ENCODE measurements around the gene YWHAH.

The YWHAH gene

DNA sequence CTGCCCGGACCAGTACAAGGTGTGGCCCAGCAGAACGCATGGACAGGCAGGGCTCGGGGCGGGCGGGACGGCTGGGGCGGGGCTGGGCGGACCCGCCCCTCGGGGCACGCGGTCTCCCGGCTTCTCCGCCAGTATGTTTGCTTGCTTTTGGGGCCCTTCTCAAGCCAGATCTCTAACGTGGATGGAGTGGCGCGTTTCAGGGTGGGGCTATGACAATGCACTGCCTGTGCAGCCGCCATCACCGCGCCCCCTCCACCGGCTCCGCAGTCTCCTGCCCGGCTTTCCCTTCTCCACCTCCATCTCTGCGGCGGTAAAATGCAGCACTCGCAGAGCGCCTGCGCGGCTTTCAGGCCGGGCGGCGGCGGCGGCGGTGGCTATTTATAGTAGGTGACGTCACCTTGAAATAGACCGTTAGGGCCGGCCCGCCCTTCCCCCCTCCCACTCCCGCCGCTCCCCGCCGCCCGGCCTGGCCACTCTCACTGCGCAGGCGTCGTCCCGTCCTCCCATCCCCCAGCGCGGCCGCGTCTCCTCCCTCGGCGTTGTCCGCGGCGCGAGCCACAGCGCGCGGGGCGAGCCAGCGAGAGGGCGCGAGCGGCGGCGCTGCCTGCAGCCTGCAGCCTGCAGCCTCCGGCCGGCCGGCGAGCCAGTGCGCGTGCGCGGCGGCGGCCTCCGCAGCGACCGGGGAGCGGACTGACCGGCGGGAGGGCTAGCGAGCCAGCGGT, at the start of gene YWHAH:
TSS of gene YWHAH (plus strand) at position 558 of the 722 bp plus-strand sequence. CDS start 199 bp downstream, outside the sequence.
- peak; percentile 77 to 82 for DNase-seq (ENCODE audit: low read depth in 2 of 2)

GRCh38 chr22:31895411-31896123, 48.8 kb upstream of the YWHAH start:
- DNase-seq (ENCODE audit: low read depth in 2 of 2) = no peak

- DNase-seq (ENCODE audit: low read depth in 2 of 2) = no peak
Observed at GRCh38 chr22:31896472-31896871, 47.9 kb upstream of the YWHAH start.

DNA sequence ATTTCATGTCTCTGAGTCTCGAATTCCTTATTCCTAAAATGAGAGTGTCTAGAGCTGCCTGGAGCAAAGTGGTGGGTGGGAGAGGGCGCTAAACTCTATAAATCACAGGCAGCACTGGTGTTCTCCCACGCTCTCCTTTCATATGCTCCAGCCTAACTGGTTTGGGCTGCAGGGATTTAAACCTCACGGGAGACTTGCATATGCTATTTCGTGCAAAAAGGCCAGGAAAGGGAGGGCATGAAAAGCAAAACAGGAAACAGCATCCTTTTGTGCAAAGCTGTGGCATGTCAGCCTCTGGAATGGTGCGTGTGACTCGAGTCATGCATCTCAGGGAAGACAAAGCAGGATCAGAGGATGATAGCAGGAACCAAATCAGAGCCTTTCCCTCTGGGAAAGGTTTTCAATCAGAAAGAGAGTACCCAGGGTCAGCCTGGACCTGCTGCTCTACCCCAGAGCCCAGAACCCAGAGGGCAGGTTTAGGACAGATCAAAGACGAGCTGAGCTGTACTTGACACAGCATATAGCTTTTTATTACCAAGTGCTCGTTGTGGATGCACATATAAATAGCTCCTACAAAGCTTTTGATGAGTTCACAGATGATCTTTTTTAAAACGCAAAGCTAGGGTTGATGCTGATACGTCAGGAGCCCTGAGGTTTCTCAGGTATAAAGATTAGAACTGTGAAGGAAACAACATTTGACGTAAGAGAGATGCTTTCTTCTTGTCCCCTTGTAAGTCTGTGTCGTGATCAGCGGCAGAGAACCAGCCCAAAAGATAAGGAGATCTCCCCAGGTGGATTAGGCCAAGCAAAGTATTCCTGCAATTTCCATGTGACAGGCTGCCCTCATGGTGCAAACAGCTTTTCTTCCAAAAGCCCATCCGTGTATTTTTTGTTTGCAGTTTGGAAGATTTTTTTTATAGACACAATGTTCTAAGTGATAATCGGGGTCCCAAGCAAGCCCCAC, 46.2 kb upstream of the YWHAH start:
- DNase-seq (ENCODE audit: low read depth in 2 of 2) = no peak

GRCh38 chr22:31898926-31899325, 45.4 kb upstream of the YWHAH start:
- DNase-seq (ENCODE audit: low read depth in 2 of 2) = no peak

- DNase-seq (ENCODE audit: low read depth in 2 of 2) = no peak
Observed at GRCh38 chr22:31899669-31900068, 44.7 kb upstream of the YWHAH start.

- DNase-seq (ENCODE audit: low read depth in 2 of 2) = no peak
Observed at GRCh38 chr22:31901388-31902137, 42.8 kb upstream of the YWHAH start.

DNA sequence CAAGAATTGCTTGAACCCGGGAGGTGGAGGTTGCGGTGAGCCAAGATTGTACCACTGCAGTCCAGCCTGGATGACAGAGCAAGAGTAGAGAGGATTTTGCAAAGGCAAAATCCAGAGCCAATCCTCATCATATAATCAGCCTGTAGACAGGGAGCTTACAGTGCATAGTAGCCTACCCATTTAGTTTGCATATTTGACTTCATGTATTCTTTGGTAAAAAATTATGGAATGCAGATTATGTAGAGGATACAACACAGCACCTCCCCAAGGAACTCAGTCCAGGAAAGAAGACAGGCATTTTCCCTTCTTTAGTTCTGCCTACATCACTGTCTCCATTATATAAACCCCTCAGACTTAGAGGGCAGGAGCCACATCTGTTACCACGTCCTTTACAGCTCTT, 39.7 kb upstream of the YWHAH start:
- DNase-seq (ENCODE audit: low read depth in 2 of 2) = no peak

GRCh38 chr22:31905356-31905755, 39.0 kb upstream of the YWHAH start:
- DNase-seq (ENCODE audit: low read depth in 2 of 2) = no peak

- DNase-seq (ENCODE audit: low read depth in 2 of 2) = no peak
Observed at GRCh38 chr22:31906086-31906485, 38.2 kb upstream of the YWHAH start.

DNA sequence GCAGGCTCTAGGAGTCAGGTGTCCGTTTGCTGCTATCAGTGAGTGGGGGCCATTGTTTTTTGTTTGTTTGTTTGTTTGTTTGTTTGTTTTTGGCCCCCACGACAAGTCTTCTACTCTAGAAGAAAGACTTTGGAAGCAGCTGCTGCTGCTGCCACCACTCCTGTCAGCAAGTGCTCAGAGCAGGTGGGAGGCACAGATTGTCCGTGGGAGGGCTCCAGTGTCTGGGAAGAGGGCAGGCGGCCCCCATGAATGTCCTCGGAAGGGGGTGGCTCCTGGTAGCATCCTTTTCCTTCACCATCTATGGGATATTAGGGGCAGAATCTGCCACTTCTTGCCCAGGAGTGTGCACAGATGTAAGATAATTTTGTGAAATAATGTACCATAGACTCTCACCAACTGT, 37.8 kb upstream of the YWHAH start:
- no peak for DNase-seq (ENCODE audit: low read depth in 2 of 2)

- DNase-seq (ENCODE audit: low read depth in 2 of 2) = no peak
Observed at GRCh38 chr22:31909977-31910376, 34.4 kb upstream of the YWHAH start.

GRCh38 chr22:31911565-31912406, 32.5 kb upstream of the YWHAH start:
- no peak for DNase-seq (ENCODE audit: low read depth in 2 of 2)

GRCh38 chr22:31912407-31912743, 32.0 kb upstream of the YWHAH start:
- DNase-seq (ENCODE audit: low read depth in 2 of 2) = no peak

GRCh38 chr22:31915586-31915985, 28.7 kb upstream of the YWHAH start:
- DNase-seq (ENCODE audit: low read depth in 2 of 2) = no peak

DNA sequence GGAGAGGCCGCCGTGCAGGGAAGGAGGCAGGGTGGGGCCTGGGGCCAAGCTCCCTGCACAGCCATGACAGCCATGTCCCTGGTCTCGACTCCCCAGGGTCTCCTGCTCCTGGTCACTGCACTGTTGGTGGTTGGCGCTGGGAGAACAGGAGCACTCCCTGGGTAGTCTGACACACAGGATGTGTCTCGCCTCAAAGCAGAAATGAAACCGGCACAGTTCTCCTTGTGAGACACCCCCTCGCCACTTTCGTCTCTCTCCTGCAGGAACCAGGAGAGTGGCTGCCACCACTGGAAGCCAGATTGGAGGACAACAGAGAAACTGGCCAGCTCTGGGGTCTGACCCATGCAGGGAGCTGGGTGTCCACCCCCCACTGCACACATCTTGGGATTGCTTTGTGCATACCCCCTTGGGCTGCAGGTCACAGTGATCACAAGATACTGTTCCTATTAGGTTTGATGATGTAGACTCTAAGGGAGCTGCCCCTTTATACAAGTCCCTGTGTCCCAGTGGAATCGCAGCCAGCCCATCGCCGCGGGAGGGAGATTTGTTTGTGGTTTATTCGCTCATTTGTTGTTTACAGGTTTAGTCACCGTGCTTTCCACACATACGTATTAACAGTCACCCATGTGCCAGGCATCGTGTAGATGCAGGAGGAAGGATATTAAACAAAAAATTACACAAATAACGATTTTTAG, 27.0 kb upstream of the YWHAH start:
- no peak for DNase-seq (ENCODE audit: low read depth in 2 of 2)

- no peak for DNase-seq (ENCODE audit: low read depth in 2 of 2)
Observed at GRCh38 chr22:31919730-31920129, 24.6 kb upstream of the YWHAH start.

DNA sequence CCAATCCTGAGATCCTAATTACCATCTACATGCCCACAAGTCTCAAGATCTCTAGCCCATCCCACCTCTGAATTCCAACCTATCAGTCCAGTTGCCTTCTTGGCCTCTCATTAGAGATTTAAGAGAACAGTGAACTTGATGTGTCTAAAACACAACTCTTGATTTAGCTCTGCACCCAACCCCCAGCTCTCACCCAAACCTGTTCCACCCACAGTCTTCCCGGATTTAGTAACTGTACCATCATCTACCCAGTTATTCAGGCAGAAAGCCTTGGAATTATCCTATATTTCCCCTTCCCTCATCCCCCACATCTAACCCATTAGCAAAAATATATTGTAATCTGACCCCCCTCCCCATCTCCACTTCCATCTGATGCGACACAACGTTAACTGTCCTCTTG, 24.0 kb upstream of the YWHAH start:
- no peak for DNase-seq (ENCODE audit: low read depth in 2 of 2)

GRCh38 chr22:31921106-31921505, 23.2 kb upstream of the YWHAH start:
- DNase-seq (ENCODE audit: low read depth in 2 of 2) = no peak

DNA sequence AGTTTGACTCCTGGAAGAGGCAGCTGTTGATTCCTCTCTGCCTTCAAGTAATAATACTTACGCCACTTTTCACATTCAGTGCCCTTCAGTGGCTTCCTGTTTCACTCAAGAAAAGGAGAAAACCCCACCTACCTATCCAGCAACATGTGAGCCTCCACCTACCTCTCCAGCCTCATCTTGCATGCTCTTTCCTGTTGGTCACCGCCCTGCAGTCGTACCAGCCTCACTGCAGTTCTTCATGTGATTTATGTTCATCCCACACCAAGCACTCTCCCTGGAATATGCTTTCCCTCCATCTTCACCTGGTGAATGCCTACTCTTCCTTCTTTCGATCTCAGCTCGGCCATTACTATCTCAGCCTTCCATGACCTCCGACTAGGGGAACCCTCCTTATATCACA, 21.8 kb upstream of the YWHAH start:
- DNase-seq (ENCODE audit: low read depth in 2 of 2) = no peak

Measured in stimulated activated CD8-positive, alpha-beta memory T cell treated with anti-CD3 and anti-CD28 coated beads, Interleukin-15, amount 100 ng/mL, for 4 hours (primary cell).